Glomerular visceral epithelial cell (primary cell): Measurements from ENCODE around the gene OPN4.

ENCODE experiments used
- DNase-seq: peaks from one replicate; pipeline ENCODE4 v3.0.0-alpha.2; 2016; ENCODE audit errors: extremely low spot score

Gene OPN4

DNA sequence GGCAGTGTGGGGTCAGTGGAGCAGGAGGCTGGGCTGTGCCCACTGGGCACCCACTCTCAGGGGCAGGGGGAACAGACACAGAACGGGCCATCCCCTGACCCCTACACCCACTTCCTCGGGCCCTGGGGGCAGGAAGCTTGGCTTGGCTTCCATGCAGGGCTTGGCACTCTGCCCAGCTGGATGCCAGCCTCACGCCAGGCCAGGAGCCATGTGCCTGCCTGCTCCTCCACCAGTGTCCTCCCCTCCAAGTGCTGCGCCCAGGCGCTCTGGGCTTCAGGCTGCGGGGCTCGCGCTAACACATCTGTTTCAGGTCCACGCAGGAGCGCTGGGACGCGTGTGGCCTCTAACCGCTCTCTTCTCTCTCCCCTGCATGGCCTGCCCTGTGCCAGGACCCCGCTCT lies 26.7 kb downstream of the OPN4 start:
- DNase-seq, result peak; percentile 18

DNA sequence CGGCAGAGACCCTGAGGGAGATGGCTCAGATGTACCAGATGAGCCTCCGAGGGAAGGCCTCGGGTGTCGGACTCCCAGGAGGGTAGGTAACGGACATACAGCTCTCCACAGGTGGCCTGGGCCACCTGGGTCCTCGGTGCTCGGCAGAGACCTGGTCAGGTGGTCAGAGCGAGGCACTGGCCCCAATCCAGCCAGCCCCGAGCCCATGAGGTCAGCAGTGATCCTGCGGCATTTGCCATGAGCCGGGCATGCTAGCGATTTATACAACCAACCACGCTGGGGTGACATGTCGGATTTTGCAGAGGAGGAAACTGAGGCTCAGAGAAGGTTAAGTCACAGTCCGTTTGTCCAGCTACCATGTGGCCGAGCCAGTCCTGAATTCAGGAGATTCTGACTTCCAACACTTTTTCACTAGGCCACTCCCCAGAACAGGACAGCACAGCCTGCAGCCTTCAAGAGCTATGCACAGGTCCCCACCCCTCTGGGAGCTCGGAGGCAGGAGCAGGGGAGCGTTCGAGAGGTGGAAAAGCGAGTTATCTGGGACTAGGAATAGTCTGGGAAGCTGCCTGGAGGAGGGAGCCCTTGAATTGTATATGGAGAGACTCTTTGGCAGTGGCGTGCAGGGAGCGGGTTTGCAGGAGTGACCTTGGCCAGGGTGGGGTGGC lies 27.5 kb downstream of the OPN4 start:
- DNase-seq, result no peak

DNA sequence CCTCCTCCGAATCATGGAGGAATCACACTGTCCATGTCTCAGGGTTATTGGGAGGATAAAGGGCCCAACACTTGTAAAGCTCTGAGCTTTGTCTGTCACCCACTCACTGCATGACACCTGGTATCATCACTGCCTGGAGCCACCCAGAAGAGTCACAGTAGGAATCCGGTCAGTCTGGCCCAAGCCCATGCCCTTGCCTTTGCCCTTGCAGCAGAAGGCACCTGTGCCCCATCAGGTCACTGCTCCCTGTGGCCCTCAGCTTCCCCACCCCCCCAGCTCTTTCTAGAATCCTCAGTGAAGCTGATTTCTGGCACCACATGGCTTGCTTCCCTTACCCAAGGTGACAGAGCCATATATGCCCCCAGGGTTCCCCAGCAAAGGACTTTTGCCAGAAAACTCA lies 28.3 kb downstream of the OPN4 start:
- DNase-seq, result no peak

DNA sequence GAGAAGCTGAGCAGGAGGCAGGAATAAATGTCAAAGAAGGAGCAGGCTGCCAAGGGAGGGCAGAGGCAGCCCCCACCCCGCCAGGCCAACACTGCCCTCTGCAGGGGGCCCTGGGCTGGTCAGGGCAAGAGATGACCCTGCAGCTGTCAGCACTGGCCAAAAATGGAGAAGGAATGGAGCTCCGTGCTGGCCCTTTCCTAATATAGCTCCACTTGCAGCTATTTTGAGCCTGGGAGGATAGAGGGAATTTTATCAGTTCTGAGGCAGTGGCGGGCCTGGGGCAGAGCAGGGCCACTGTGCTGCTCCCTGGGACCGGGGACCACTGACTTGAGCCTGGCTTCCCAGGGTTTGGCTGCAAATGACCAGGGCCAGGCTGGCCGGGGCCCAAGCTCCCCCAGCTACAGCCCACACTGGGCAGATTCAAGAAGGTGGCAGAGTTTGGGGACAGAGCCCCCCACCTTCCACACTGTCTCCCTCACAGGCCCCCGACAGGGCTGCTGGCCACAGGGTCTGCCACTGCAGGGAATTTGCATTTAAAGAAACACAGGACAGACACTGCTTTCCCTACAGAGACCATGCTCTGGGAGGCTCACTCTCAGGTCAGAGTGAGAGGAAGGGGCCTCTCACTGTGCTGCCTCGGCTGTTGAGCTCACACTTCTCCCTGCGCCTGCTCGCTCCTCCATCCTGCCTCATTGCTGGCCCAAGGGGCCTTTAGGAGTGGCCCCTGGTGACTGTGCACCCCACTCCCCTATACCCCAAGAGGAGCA lies 30.2 kb downstream of the OPN4 start:
- DNase-seq, result peak; percentile 11

DNA sequence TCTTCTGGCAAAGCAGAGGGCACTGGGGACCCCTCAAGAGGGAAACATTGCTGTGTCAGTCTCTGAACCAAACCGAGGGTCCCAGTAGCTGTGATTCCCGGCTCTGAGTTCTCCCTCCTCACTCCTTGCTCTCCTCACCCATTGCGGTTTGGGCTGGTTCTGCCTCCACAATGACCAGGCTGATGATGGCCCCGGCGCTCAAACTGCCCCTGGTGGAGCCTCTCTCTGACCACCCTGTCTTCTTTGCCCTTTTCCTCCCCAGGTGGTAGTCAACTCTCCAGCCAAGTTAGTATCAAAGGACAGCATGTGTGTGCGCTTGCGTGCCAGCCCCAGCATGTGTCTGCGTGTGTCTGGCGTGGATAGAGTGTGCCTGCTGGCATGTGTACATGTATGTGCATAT lies 31.1 kb downstream of the OPN4 start:
- no peak for DNase-seq

DNA sequence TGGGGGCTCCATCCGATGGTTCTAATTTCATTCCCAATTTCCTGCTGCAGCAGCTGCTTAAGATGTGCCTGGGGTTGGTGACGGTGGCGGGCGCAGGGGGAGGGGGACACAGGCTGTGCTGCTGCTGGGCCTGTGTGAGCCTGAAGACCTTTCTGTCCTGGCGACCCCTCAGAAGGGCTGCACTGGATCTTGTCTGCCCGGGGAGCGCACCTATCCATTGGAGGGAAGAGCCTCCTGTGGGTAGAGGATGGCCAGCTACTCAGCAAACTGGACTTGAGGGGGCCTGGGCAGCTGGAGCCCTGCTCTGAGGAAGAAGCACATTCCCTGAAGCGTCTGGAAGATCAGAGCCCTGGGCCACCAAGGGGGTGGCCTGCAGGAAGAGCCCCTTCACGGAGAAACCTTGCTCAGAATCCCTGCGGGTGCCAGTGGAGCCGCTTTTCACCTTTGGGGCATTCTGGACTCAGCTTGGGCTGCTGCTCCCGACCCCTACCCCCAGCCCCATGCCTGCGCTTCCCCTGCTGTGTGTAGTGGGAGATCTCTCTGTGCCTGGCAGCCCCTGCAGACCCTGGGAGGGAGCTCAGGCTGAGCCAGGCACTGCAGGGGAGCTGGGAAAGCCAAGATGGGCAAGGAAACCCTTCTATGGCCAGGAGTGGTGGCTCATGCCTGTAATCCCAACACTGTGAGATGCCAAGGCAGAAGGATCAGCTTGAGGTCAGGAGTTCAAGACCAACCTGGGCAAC lies 31.7 kb downstream of the OPN4 start:
- no peak for DNase-seq

DNA sequence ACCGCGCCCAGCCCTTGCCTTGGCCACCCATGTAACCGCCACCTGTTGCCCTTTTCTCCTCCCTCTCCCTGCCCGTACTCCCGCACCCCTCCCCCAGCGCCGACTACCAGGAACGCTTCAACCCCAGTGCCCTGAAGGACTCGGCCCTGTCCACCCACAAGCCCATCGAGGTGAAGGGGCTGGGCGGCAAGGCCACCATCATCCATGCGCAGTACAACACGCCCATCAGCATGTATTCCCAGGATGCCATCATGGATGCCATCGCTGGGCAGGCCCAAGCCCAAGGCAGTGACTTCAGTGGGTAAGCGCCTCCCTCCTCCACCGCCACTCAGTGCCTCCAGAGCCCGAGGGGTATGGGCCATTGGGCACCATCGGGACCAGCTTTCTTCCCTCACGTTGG lies 32.6 kb downstream of the OPN4 start:
- DNase-seq, result no peak

DNA sequence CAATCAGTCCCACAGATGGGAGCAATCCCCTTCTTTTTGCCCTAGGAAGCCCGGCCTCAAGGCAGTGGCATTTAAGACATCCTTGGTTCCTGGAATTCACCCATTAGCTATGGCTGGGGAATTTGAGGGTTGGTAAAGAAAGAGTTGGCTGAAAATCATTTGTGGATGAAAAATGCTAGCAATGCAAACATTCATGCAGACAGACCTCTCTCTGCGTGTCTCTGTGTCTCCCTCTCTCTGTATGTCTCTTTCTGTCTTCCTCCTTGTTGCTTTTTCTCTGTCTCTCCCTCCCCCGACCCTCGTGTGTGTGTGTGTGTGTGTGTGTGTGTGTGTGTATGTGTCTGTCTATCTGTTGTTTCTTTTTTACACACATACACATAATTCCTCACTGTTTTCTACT lies 33.4 kb downstream of the OPN4 start:
- DNase-seq, result no peak

DNA sequence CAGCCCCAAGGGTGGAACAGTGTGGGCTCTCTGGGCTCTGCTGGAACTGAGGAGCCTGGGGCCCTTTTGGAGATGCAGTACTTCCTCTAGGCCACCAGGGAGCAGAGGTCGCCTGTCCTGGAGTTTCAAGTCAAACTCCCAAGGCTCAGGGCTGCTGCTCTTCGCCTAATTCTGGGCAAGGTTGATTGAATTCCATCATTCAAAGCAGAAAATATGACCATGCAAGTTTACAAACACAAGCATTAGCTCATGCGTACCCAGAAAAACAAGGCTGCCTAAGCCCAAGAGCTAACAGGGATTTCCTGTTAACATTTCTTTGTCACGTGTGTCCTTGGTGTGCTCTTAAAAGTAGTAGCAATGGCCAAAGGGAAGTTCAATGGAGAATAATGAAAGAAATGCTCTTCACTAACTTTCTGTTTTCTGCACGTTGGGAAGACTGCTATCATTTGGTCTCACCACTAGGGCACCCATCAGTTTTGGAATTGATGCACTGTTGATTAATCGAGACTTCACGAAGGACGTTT lies 34.1 kb downstream of the OPN4 start:
- DNase-seq, result peak; percentile 70

DNA sequence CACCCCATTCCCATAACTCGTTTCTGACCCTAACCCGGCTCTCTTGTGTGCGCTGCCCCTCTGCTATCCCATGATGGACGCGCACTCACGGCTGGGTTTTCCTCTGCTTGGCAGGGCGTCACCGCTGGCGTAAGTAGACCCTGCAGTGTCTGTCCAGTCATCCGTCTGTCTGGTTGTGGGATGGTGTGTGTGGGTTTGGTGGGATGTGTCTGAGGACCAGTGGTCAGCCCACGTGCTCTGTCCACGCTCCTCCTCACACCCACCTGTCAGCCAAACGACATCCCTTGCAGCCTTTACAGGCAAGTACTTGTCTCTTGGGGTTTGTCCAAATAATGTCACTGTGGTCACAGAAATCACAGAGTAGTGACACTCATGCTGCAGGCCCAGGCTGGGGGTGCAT lies 34.8 kb downstream of the OPN4 start:
- no peak for DNase-seq

DNA sequence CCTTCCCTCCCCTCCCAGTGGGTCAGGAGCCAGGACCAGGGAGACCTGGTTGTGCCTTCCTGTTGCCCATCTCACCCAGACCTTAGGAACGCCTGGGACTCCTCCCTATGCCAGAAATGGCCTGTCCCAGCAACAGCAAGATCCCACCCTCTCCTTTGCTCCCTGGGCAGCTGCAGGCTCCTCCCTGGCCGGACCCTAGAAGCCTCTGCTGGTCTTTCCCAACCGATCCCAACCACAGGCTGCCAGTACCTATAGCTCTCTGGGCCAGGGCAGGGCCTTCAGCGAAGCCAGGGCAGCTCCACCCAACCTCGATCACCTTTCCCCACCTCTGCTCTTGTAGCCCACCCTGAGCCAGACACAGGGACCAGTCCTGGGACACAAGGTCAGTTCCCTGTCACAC lies 35.9 kb downstream of the OPN4 start:
- DNase-seq, result no peak

DNA sequence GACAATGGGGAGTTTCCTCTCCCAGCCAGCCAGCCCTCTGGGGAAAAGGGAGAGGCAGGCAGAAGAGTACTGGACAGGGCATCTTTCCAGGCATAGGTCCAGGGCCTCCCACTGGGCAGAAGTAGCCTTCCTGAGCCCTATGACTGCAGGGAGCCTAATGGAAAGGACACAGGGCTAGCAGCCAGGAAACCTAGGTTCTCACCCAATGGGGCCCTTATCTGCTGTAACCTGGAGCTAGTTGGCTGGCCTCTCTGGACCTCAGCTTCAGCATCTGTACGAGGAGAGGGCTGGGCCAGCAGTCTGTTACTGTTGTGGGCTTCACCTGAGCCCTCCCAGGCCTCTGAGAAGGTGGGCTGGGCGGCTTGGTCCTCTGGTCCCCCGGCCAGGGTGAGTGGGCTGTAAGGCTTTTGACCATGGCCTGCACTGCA lies 36.3 kb downstream of the OPN4 start:
- no peak for DNase-seq

DNA sequence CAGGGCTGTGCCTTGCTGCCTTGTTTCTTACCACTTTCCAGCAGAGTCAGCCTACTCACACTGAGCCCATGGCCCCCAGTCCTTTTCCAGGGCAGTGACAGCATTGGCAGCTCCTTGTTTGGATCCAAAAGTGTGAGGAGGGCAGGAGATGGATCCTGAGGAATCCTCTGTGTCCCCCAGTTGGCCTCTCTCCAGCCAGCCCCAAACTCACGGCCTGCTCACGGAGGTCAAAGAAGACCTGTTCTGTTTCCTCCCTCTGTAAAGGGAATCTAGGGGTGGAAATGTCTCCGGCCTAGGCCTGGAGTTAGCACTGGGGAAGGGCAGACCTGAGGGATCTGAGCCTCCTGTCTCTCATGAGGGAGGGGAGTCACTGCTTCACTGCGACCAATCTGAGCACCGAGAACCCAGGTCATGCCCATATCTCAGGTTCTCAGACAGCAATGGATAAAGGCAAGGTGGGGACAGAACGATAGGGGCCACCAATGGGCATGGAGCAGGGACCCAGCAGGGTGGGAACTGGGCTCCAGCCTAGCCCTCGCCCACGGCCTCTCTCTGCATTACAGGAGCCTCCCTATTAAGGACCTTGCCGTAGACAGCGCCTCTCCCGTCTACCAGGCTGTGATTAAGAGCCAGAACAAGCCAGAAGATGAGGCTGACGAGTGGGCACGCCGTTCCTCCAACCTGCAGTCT lies 37.1 kb downstream of the OPN4 start:
- no peak for DNase-seq

DNA sequence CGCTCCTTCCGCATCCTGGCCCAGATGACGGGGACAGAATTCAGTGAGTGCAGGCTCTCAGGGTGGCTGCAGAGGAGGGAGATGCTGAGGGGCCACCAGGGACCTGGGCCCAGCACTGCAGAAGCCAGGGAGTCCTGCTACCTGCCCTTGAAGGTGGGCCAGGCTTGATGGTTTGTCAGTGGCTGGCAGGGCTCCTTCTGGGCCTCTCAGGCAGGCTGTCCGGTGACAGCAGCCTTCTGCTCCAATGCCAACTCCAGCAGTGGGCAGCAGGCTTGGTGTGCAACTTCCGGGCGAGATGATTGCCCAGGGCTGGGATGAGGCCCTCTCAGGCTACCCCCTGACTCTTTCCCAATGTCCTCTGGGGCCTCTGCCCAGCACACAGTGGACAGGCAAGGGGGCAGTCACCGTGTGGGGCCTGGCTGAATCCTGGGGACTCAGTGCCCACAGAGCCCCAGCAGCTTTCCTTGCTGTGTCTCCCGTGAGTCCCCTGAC lies 37.7 kb downstream of the OPN4 start:
- no peak for DNase-seq

DNA sequence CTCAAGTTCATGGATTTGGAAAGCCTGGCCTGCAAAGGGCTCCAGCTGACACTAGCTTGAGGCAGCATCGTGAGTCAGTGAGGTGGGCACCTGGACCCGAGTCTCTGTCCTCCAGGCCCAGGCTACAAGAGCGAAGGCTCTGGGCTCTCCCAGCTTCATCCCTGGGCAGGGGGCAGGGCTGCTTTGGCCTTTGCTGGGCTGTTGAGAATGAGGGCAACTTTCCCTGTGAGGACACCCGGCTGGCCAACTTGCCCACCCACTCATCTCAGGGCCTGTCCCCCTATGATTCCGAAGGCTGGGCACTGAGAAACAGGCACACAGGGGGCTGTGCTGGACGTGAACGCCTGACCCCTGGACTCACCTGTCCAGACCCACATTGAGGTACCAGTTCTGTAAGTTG lies 38.3 kb downstream of the OPN4 start:
- no peak for DNase-seq

DNA sequence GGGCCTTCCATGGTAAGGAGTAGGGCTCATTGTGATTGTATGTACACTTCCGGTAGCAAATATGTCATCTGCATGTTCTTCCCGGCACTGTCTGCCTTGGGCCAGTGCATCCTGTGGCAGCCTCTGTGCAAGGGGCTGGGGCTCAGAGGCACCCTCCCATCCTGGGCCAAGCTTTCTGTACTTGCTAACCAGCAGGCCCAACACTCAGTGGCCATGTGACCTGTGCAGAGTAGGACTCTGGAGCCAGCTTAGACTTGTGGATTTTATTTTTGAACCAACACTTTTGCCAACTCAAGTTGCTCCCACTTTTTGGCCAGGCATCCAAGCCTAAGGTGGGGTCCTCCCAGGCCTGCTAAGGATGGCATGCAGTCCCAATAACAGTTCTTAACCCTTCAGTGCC lies 38.9 kb downstream of the OPN4 start:
- no peak for DNase-seq

DNA sequence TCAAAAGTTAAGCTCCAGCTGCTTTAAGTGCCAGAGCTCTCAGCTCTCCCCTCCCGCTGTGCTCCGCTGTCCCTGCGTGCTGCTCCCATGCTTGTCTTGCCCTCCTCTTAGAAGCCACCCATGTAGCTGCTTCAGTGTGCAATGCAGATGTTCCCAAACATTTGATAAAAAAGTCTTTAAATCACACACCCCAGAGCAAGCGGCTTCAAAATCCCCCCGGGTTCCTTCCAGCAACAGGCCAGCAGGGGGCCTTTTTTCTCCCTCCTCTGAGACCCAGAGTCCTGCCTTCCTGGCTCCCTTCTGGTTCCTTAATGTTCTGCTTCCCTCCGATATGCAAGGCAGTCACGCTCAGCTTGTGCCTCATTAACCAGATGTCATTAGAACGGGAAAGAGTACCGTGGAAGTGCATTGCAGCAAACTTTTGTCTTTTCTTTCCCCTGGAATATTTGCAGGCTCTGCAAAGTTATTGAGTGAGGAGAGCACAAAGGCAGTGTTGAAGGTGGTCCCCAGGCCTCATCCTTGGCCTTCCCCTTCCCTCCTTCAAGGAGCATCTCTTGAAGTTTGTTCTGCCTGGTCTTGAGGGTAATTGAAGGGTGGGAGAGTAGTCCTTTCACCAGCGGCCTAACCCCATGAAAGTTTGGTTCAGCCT lies 39.5 kb downstream of the OPN4 start:
- DNase-seq, result peak; percentile 52

DNA sequence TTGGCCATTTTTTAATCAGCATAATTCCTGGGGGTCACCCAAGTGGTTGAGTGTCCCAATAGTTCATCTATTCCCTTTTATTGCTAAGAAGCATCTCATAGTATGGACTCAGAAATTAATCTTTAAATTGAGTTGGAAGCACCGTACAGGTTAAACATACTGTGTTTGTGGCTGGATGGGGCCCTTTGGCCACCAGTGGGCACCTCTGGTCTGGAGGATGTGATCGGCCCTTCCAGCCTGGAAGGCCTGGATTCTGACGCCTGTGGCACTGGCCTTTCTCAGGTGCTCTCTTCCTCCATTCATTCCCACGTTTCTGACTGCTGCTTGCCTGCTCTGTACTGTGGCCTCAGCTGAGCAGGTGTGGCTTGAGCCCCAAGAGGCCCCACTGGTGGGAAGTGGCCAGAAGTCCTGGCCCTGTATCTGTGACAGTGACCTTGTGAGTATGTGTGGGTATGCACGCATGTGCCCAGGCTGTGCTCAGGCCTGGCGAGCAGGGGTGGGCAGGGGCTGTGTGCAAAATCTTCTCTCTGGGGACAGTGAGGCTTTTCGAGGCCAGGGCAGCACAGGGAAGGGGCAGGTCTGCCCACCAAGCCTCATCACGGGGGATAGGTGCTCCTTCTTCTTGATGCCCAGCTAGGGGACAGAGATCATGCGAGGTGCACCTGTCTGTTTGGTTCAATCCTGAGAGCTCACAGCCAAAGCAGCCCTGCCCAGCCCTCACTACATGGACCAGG lies 44.0 kb downstream of the OPN4 start:
- DNase-seq, result no peak

DNA sequence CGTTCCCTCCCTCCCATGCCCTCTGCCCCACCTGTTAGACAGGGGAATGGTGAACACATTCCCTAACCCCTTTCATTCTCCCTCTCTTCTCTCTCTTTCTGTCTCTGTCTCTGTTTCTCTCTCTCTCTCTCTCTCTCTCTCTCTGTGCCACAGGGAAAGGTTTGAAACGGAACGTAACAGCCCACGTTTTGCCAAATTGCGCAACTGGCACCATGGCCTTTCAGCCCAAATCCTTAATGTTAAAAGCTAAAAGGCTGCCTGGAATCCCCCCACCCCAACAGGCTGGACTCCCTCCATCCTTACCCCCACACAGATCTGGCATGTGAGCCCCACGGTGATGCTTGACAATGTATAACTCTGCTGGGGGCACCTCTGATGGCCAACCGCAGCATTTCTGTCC lies 44.8 kb downstream of the OPN4 start:
- DNase-seq, result no peak

DNA sequence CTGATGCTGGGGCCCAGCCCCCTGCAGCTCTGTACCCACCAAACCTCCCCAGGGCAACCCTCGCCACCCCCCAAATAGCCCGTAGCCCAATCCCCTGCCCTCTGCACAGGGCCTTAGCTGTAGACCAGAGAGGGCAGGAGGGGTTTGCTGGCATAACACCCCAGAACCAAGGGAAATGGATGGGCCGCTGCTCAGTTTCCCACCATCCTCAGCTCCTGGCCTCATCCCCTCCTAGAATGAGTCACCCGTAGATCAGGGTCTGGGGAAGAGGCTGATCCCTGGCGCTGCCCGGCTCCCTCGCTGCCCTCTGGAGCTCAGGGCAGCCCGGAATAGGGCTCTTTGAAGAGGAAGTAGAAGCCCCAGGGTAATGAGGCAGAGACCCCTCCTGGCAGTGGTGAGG lies 45.2 kb downstream of the OPN4 start:
- no peak for DNase-seq
